GM12865 (cell line): ENCODE results near the gene CALML3.

Source experiments
- DNase-seq: peaks from one replicate; pipeline ENCODE4 v3.0.0; 2010; ENCODE audit warnings: low read depth
- H3K4me3 ChIP-seq: 2 replicates; pipeline ENCODE4 v1.5.1; 2011; ENCODE audit warnings: mild to moderate bottlenecking, low read depth, low read length, control low read depth
- CTCF ChIP-seq: IDR thresholded peaks from 2 replicates; pipeline ENCODE4 v1.5.1; 2011; ENCODE audit warnings: low read length, control low read depth, low read depth, inconsistent platforms; ENCODE audit not compliant: insufficient read depth; ENCODE audit errors: missing control alignments

The CALML3 gene

GRCh38 chr10:5528989-5529701 is 4.4 kb downstream of the CALML3 start:
- TF ChIP-seq CTCF = no peak
- H3K4me3 ChIP-seq = no peak overlapping the region
- DNase-seq = no peak

GRCh38 chr10:5529702-5530411 is 5.1 kb downstream of the CALML3 start:
- no peak overlapping the region for H3K4me3 ChIP-seq
- TF ChIP-seq CTCF = no peak
- no peak for DNase-seq

GRCh38 chr10:5530412-5530806 is 5.6 kb downstream of the CALML3 start:
- TF ChIP-seq CTCF = no peak
- DNase-seq = no peak
- no peak overlapping the region for H3K4me3 ChIP-seq

GRCh38 chr10:5530846-5531557 is 6.2 kb downstream of the CALML3 start:
- H3K4me3 ChIP-seq = no peak overlapping the region
- TF ChIP-seq CTCF = no peak
- DNase-seq = no peak

GRCh38 chr10:5531558-5532306 is 7.0 kb downstream of the CALML3 start:
- no peak for DNase-seq
- no peak overlapping the region for H3K4me3 ChIP-seq
- no peak for TF ChIP-seq CTCF

GRCh38 chr10:5532307-5532605 is 7.5 kb downstream of the CALML3 start:
- no peak overlapping the region for H3K4me3 ChIP-seq
- DNase-seq = no peak
- no peak for TF ChIP-seq CTCF
